Fibroblast of mammary gland (primary cell): ENCODE data around the gene SIN3B.
"Not testable (repeated sequence)": the region's sequence is repeated elsewhere in the genome, so short reads cannot be mapped to it uniquely, and the experiment has no call there.

ENCODE experiments used
- DNase-seq: peaks from one replicate; pipeline ENCODE4 v3.0.0-alpha.2; 2010; ENCODE audit warnings: low read depth
- H3K4me3 ChIP-seq: 2 replicates; pipeline ENCODE4 v1.5.1; 2011; ENCODE audit warnings: low read depth, mild to moderate bottlenecking, low read length, moderate library complexity; ENCODE audit not compliant: control insufficient read depth
- CTCF ChIP-seq: conservative IDR thresholded peaks from 2 replicates; pipeline ENCODE4 v1.5.1; 2011; ENCODE audit warnings: low read depth, low read length, inconsistent platforms; ENCODE audit not compliant: control insufficient read depth, insufficient read depth

SIN3B gene

DNA sequence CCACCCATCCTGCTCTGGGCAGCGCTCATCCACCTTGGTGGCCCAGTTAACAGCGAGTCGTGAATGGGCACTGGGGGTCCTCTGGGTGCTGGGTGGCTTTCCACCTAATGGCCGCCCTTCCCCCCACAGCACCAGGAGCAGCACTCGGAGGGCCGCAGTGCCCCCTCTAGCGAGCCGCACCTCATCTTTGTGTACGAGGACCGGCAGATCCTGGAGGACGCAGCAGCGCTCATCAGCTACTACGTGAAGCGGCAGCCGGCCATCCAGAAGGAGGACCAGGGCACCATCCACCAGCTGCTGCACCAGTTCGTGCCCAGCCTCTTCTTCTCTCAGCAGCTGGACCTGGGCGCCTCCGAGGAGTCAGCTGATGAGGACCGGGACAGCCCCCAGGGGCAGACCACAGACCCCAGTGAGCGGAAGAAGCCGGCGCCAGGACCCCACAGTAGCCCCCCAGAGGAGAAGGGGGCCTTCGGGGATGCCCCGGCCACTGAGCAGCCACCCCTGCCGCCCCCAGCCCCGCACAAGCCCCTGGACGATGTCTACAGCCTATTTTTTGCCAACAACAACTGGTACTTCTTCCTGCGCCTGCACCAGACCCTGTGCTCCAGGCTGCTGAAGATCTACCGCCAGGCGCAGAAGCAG is 40.3 kb downstream of the SIN3B start:
- DNase-seq: no peak
- TF ChIP-seq CTCF: no peak
- no peak overlapping the region for H3K4me3 ChIP-seq

DNA sequence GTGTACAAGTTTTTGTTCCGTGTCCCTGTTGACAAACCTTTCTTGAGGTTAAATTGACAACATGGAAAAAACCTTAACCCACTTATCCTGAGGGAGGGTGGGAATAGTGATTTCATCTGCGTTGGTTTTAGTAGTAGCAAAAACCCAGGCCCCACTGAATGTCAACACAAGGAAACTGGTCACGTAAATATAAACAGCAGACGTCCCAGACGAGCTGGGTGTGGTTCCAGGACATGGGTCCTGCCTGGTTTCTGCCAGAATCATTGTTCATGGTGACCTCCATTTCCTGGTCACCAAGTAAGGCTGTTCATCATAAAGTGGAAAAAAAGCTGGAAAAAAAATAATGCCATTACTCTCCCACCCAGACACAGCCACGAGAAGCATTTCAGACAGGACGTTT is 42.7 kb downstream of the SIN3B start:
- no peak for TF ChIP-seq CTCF
- H3K4me3 ChIP-seq: no peak overlapping the region
- no peak for DNase-seq

- DNase-seq: no peak
- no peak overlapping the region for H3K4me3 ChIP-seq
- TF ChIP-seq CTCF: no peak
These were observed 43.5 kb downstream of the SIN3B start for GRCh38 chr19:16872728-16873127.

GRCh38 chr19:16873594-16873993 is 44.4 kb downstream of the SIN3B start:
- no peak overlapping the region for H3K4me3 ChIP-seq
- no peak for DNase-seq
- TF ChIP-seq CTCF: no peak

GRCh38 chr19:16874250-16874977 is 45.2 kb downstream of the SIN3B start:
- no peak overlapping the region for H3K4me3 ChIP-seq
- DNase-seq: no peak
- no peak for TF ChIP-seq CTCF

- H3K4me3 ChIP-seq, DNase-seq: not testable (repeated sequence)
These were observed 45.7 kb downstream of the SIN3B start for GRCh38 chr19:16874978-16875299.

DNA sequence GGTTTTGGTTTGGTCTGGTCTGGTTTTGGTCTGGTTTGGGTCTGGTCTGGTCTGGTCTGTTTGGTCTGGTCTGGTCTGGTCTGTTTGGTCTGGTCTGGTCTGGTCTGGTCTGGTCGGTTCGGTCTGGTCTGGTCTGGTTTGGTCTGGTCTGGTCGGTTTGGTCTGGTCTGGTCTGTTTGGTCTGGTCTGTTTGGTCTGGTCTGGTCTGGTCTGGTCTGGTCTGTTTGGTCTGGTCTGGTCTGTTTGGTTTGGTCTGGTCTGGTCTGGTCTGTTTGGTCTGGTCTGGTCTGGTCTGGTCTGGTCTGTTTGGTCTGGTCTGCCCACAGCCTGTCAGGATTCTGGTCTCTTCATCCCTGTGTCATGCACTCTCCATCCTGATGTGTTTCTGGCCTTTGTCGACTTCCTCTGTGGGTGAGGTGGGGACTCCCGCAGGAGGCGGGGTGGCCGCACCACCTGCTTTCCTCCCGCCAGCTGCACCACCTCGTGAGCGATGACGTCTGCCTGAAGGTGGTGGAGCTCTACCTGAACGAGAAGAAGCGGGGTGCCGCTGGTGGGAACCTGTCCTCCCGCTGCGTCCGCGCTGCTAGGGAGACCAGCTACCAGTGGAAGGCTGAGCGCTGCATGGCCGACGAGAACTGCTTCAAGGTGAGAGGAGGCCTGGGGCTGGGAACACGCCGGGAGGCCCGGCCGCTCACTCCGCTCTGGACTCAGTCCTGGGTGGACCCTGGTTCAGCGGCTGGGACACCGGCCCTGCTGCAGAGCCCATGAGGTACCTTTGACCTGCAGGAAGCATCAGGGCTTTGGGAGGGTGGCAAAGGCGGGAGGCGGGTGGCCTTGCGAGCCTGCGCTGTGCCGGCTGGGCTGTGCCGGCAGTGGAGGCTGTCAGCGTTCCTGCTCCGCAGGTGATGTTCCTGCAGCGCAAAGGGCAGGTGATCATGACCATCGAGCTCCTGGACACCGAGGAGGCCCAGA is 46.7 kb downstream of the SIN3B start:
- H3K4me3 ChIP-seq: no peak overlapping the region
- no peak for DNase-seq
- TF ChIP-seq CTCF: no peak
